GM12878 (cell line): ENCODE data around the gene ROBO1. TPM values are rescaled to one million over a fixed set of nuclear protein-coding genes. Genes with fewer than 3 reads are reported as not detected.

ENCODE experiments used
- ATAC-seq: fragments of 200-7000 bp; cut with Tn5 transposase; 3 replicates; pipeline ENCODE4 v1.9.1; 2020; ENCODE audit warnings: mild to moderate bottlenecking, moderate library complexity
- BruUV-seq: library from RNA; stranded (reverse); fragments of 400-500 nt; replicated peaks from 2 replicates; lab custom pipeline; 2021; lab: Mats Ljungman, UMichigan
- CTCF ChIA-PET: fragments of 300-600 bp; sonication (Branson Sonifier 250); formaldehyde crosslinking; extraction: SDS; loops from one replicate; lab custom pipeline; 2021; ENCODE audit warnings: inconsistent platforms; lab: Yijun Ruan, JAX
- POLR2A ChIA-PET: fragments of 350-600 bp; formaldehyde crosslinking; extraction: SDS; loops from one replicate; lab custom pipeline; 2021; ENCODE audit warnings: inconsistent platforms; lab: Charles Lee
- RAD21 ChIA-PET: fragments of 300-600 bp; sonication (Branson Sonifier 250); formaldehyde crosslinking; loops from one replicate; lab custom pipeline; 2023; ENCODE audit warnings: antibody characterized with exemption; ENCODE audit not compliant: unreplicated experiment; lab: Charles Lee
- SMC1A ChIA-PET: fragments of 300-600 bp; sonication (Branson Sonifier 250); formaldehyde crosslinking; loops from one replicate; lab custom pipeline; 2023; ENCODE audit not compliant: unreplicated experiment, uncharacterized antibody; lab: Charles Lee
- DNase-seq: peaks from one replicate; pipeline ENCODE4 v3.0.0-alpha.2; 2011; ENCODE audit warnings: low read depth, low spot score
- FAIRE-seq: peaks from 3 replicates; lab custom pipeline; 2011; peaks lifted over from hg19 to GRCh38; lab: Jason Lieb, UNC
- H2AFZ ChIP-seq: 2 replicates; pipeline ENCODE4 v1.6.0; 2011; ENCODE audit warnings: low read depth, low read length, control low read depth; ENCODE audit not compliant: control insufficient read depth
- H3K27ac ChIP-seq: 2 replicates; pipeline ENCODE4 v1.5.1; 2011; ENCODE audit warnings: control low read depth; ENCODE audit not compliant: control insufficient read depth, insufficient read depth
- H3K27me3 ChIP-seq, 2 experiments: replicated peaks in 1 of 2; 2 replicates each; pipeline versions ENCODE4 v1.6.0 to v1.6.1; 2011; ENCODE audit warnings: low read length in 1 of 2; ENCODE audit not compliant: control insufficient read depth in 2 of 2, insufficient read depth in 2 of 2
- H3K36me3 ChIP-seq, 2 experiments: 2 replicates each; pipeline ENCODE4 v1.5.1; 2011; ENCODE audit warnings: low read length in 1 of 2; ENCODE audit not compliant: control insufficient read depth in 2 of 2, insufficient read depth in 2 of 2
- H3K4me1 ChIP-seq: 2 replicates; pipeline ENCODE4 v1.6.1; 2011; ENCODE audit warnings: mild to moderate bottlenecking, low read length, moderate library complexity, mixed read lengths; ENCODE audit not compliant: control insufficient read depth, insufficient read depth
- H3K4me2 ChIP-seq: 2 replicates; pipeline ENCODE4 v1.6.0; 2011; ENCODE audit warnings: control low read depth; ENCODE audit not compliant: control insufficient read depth, insufficient read depth
- H3K4me3 ChIP-seq: fragments of 200-600 bp; sonication (generic); 2 replicates; pipeline ENCODE4 v1.5.1; 2016
- H3K79me2 ChIP-seq: 2 replicates; pipeline ENCODE4 v1.6.0; 2011; ENCODE audit warnings: low read length; ENCODE audit not compliant: control insufficient read depth, insufficient read depth
- H3K9ac ChIP-seq: 2 replicates; pipeline ENCODE4 v1.8.0; 2011; ENCODE audit warnings: low read length, control low read depth, mixed read lengths; ENCODE audit not compliant: control insufficient read depth, insufficient read depth
- H3K9me3 ChIP-seq: replicated peaks from 3 replicates; pipeline ENCODE4 v1.5.1; 2011; ENCODE audit warnings: mild to moderate bottlenecking, low read length; ENCODE audit not compliant: control insufficient read depth, insufficient read depth
- H4K20me1 ChIP-seq: 2 replicates; pipeline ENCODE4 v1.6.0; 2011; ENCODE audit not compliant: control insufficient read depth, insufficient read depth
- CBX5 ChIP-seq: sonication (generic); IDR thresholded peaks from 2 replicates; pipeline ENCODE4 v1.6.1; 2016; ENCODE audit warnings: low read depth, moderate library complexity, mild to moderate bottlenecking, inconsistent platforms
- KAT2A ChIP-seq: conservative IDR thresholded peaks from 2 replicates; pipeline ENCODE4 v1.6.1; 2011; ENCODE audit warnings: low read depth, low read length; ENCODE audit not compliant: control insufficient read depth
- MXI1 ChIP-seq: fragments of 150-350 bp; IDR thresholded peaks from 2 replicates; pipeline ENCODE4 v1.6.1; 2011; ENCODE audit warnings: low read depth, mild to moderate bottlenecking, inconsistent platforms, low read length, improper control_type of control experiment
- MYC ChIP-seq: IDR thresholded peaks from 2 replicates; pipeline ENCODE4 v1.6.1; 2011; ENCODE audit warnings: mild to moderate bottlenecking, low read length, moderate library complexity, inconsistent platforms; ENCODE audit not compliant: insufficient read depth, insufficient replicate concordance, insufficient read length, severe bottlenecking
- POU2F2 ChIP-seq: IDR thresholded peaks from 3 replicates; pipeline ENCODE4 v1.6.1; 2011; ENCODE audit warnings: low read depth, mild to moderate bottlenecking, low read length, borderline replicate concordance
- TAF1 ChIP-seq: IDR thresholded peaks from 2 replicates; pipeline ENCODE4 v1.6.1; 2011; ENCODE audit warnings: mild to moderate bottlenecking, low read depth, low read length, borderline replicate concordance
- WRNIP1 ChIP-seq: IDR thresholded peaks from 2 replicates; pipeline ENCODE4 v1.6.1; 2011; ENCODE audit warnings: low read depth, low read length, improper control_type of control experiment, borderline replicate concordance
- ZNF592 ChIP-seq: fragments of 450-650 bp; IDR thresholded peaks from 2 replicates; pipeline ENCODE4 v1.6.1; 2017; ENCODE audit warnings: mild to moderate bottlenecking, moderate library complexity
- WGBS: methylation state at CpG from one replicate; pipeline ENCODE4 v1.1.6; 2016; ENCODE audit warnings: low lambda C conversion rate; ENCODE audit not compliant: insufficient replicate concordance, insufficient coverage; ENCODE audit errors: missing lambda C conversion rate; 5-methylcytosine and 5-hydroxymethylcytosine counted together
- in situ Hi-C: fragments of 300-500 bp; cut with MboI; formaldehyde crosslinking; loops from 9 replicates; pipeline ENCODE4 v1.14.3; 2018; ENCODE audit warnings: mixed read lengths
- intact Hi-C: fragments of 100-400 bp; cut with micrococcal nuclease; formaldehyde crosslinking; loops from one replicate; pipeline ENCODE4 v1.14.2; 2022; ENCODE audit not compliant: unreplicated experiment
- polyA plus RNA-seq, 11 experiments: library from polyadenylated mRNA; depleted of rRNA in 4 of 11; unstranded in 6 of 11; stranded (reverse) in 5 of 11; fragments of >200 nt; fragmentation: Nextera tagmentation in 4 of 11; fragmentation: Illumina TruSeq in 1 of 11; extraction: Ambion mirVana in 4 of 11; extraction: Trizol in 1 of 11; gene quantifications; 1 replicate in 1 of 11; 2 replicates in 10 of 11; pipeline versions ENCODE4 v1.2.1 to v1.2.3, GENCODE V29; 2011 to 2016; ENCODE audit warnings: inconsistent platforms in 2 of 11, missing spikeins in 2 of 11, low read depth in 1 of 11
- total RNA-seq, 4 experiments: library from RNA; depleted of rRNA in 3 of 4; stranded (reverse); fragments of >200 nt in 3 of 4; fragmentation: Illumina TruSeq in 1 of 4; extraction: Trizol in 1 of 4; gene quantifications; 2 replicates each; pipeline versions ENCODE4 v1.2.1 to v1.2.3, GENCODE V29; 2013 to 2021

Gene ROBO1
- total and polyA plus RNA-seq, 10 of the 15 experiments (the other 5 are each of a cell fraction or from before 2014, with no cell fraction given), result 0.29 to 46.5 (median 1.2) TPM

GRCh38 chr3:78809966-78810365 lies 957.8 kb downstream of the ROBO1 start:
- FAIRE-seq (no peak), DNase-seq (no peak), ATAC-seq (no peak)
- Histone ChIP-seq H3K9me3 (no peaks in the 10 kb centered on the region), H3K79me2 (no peaks in the 10 kb centered on the region; the same call in 1 of the 2 replicates), H3K27me3 (no peaks in the 10 kb centered on the region), H3K4me2 (no peak overlapping the region), H3K9ac (no peak overlapping the region), H4K20me1 (no peaks in the 10 kb centered on the region), H3K27ac (no peak overlapping the region), H3K4me1 (no peaks in the 10 kb centered on the region), H2AFZ (no peak overlapping the region), H3K4me3 (no peak overlapping the region), H3K36me3 (no peaks in the 10 kb centered on the region)
- in situ Hi-C loops (no loop called here), intact Hi-C loops (no loop called here)
- SMC1A ChIA-PET, result no interaction called here
- RAD21 ChIA-PET, result no interaction called here
- CTCF ChIA-PET, result no interaction called here
- POLR2A ChIA-PET, result no interaction called here
- TF ChIP-seq CBX5 (no peak), WRNIP1 (no peak), MXI1 (no peak), TAF1 (no peak), ZNF592 (no peak), KAT2A (no peak), POU2F2 (no peak), MYC (no peak)
- 57% methylated on average over 4 of the region's 4 CpGs for WGBS
- BruUV-seq, result no TSS peak
